SU-DHL-6 (cell line): ENCODE results near the gene POLA2.
"Not testable (repeated sequence)": the region's sequence is repeated elsewhere in the genome, so short reads cannot be mapped to it uniquely, and the experiment has no call there.

ENCODE experiments used
- H2AFZ ChIP-seq: fragments of 200-600 bp; sonication (generic); 2 replicates; pipeline ENCODE4 v1.6.1; 2014; ENCODE audit warnings: low read depth, mild to moderate bottlenecking, moderate library complexity, mixed read lengths, antibody characterized with exemption, low read length; ENCODE audit not compliant: severe bottlenecking
- H3F3A ChIP-seq: fragments of 200-600 bp; shearing (Covaris generic); 2 replicates; pipeline ENCODE4 v1.6.0; 2016; ENCODE audit warnings: antibody characterized with exemption, mild to moderate bottlenecking; ENCODE audit not compliant: insufficient read depth
- H3K27ac ChIP-seq: fragments of 200-600 bp; sonication (generic); 2 replicates; pipeline ENCODE4 v1.5.1; 2016; ENCODE audit warnings: low read depth, mild to moderate bottlenecking, low read length, moderate library complexity, mixed read lengths
- H3K27me3 ChIP-seq: fragments of 200-600 bp; sonication (generic), shearing (Covaris generic); 2 replicates; pipeline ENCODE4 v1.6.0; 2014; ENCODE audit warnings: mild to moderate bottlenecking, low read length
- H3K36me3 ChIP-seq: fragments of 200-600 bp; sonication (generic); 2 replicates; pipeline ENCODE4 v1.6.1; 2014; ENCODE audit warnings: mild to moderate bottlenecking, low read length, mixed read lengths
- H3K4me2 ChIP-seq: fragments of 300-600, 200-600 bp; shearing (Covaris generic), sonication (generic); 2 replicates; pipeline ENCODE4 v1.6.0; 2014; ENCODE audit warnings: low read length, low read depth, mild to moderate bottlenecking; ENCODE audit not compliant: poor library complexity, severe bottlenecking
- H3K4me3 ChIP-seq: fragments of 200-600 bp; sonication (generic); 2 replicates; pipeline ENCODE4 v1.5.1; 2014; ENCODE audit warnings: antibody characterized with exemption, low read length, mild to moderate bottlenecking, mixed read lengths; ENCODE audit not compliant: insufficient read depth, poor library complexity, severe bottlenecking
- H3K79me2 ChIP-seq: fragments of 200-600 bp; sonication (generic); 2 replicates; pipeline ENCODE4 v1.6.1; 2014; ENCODE audit warnings: mild to moderate bottlenecking, low read length, moderate library complexity; ENCODE audit not compliant: insufficient read depth
- H3K9ac ChIP-seq: fragments of 200-600 bp; sonication (generic); 2 replicates; pipeline ENCODE4 v1.7.0; 2014; ENCODE audit warnings: mild to moderate bottlenecking, low read length
- H3K9me2 ChIP-seq: fragments of 200-600 bp; sonication (generic); replicated peaks from 2 replicates; pipeline ENCODE4 v1.6.1; 2014; ENCODE audit warnings: low read length; ENCODE audit not compliant: insufficient read depth
- H3K9me3 ChIP-seq: fragments of 200-600 bp; sonication (generic); 2 replicates; pipeline ENCODE4 v1.6.1; 2014; ENCODE audit warnings: low read length, mixed read lengths; ENCODE audit not compliant: insufficient read depth
- H4K20me1 ChIP-seq: fragments of 200-600 bp; sonication (generic); 2 replicates; pipeline ENCODE4 v1.6.1; 2014; ENCODE audit warnings: low read depth, mild to moderate bottlenecking, antibody characterized with exemption, low read length, moderate library complexity, mixed read lengths
- EZH2phosphoT487 ChIP-seq: fragments of 200-600 bp; sonication (generic), shearing (Covaris generic); conservative IDR thresholded peaks from 2 replicates; pipeline ENCODE4 v1.6.1; 2018; ENCODE audit warnings: mild to moderate bottlenecking, antibody characterized with exemption, low read length, moderate library complexity, mixed read lengths
- TF ChIP-seq, protein P1 (sequence below): fragments of 200-600 bp; sonication (generic); IDR thresholded peaks from one replicate; pipeline ENCODE4 v1.5.1; 2017; ENCODE audit warnings: antibody characterized with exemption, mild to moderate bottlenecking, low read length, moderate library complexity; ENCODE audit not compliant: insufficient read depth, poor library complexity, severe bottlenecking

Gene POLA2

DNA sequence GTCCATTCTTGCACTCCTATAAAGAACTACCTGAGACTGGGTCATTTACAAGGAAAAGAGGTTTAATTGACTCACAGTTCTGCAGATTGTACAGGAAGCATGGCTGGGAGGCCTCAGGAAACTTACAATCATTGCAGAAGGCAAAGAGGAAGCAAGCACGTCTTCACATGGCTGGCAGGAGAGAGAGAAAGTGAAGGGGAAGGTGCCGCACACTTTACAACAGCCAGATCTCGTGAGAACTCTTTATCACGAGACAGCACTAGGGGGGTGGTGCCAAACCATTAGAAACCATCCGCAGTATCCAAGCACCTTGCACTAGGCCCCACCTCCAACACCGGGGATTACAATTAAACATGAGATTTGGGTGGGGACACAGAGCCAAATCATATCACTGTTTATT, 19.4 kb upstream of the POLA2 start:
- Histone ChIP-seq H3K9ac (no peak overlapping the region), H3K9me3 (no peaks in the 10 kb centered on the region; the same call in none of the 2 replicates), H3K4me2 (no peak overlapping the region), H4K20me1 (no peaks in the 10 kb centered on the region), H3K27me3 (no peaks in the 10 kb centered on the region), H2AFZ (no peak overlapping the region), H3K36me3 (no peaks in the 10 kb centered on the region), H3K4me3 (no peak overlapping the region), H3K9me2 (no peaks in the 10 kb centered on the region), H3K79me2 (no peaks in the 10 kb centered on the region), H3F3A (no peaks in the 10 kb centered on the region), H3K27ac (no peak overlapping the region)
- TF ChIP-seq EZH2phosphoT487: no peak
- TF ChIP-seq, protein P1, sequence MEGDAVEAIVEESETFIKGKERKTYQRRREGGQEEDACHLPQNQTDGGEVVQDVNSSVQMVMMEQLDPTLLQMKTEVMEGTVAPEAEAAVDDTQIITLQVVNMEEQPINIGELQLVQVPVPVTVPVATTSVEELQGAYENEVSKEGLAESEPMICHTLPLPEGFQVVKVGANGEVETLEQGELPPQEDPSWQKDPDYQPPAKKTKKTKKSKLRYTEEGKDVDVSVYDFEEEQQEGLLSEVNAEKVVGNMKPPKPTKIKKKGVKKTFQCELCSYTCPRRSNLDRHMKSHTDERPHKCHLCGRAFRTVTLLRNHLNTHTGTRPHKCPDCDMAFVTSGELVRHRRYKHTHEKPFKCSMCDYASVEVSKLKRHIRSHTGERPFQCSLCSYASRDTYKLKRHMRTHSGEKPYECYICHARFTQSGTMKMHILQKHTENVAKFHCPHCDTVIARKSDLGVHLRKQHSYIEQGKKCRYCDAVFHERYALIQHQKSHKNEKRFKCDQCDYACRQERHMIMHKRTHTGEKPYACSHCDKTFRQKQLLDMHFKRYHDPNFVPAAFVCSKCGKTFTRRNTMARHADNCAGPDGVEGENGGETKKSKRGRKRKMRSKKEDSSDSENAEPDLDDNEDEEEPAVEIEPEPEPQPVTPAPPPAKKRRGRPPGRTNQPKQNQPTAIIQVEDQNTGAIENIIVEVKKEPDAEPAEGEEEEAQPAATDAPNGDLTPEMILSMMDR: no peak

DNA sequence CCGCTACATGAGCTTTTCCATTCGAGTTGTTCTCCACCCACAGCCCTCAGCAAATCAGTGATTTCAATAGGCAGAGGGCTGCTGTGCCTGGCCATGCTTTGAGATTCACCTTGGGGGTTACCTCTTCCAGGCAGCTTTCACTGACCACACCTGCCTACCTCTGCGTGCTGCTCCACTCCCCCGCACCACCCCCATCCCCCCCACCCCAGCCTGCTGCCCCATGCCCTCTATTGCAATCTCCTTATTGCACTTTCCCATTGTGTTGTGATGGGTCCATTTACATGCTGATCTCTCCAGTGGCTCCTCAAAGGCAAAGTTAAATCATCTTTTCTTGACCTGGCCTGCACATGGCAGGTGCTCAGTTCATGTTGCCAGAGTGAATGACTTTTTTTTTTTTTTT, 18.0 kb upstream of the POLA2 start:
- no peaks in the 10 kb centered on the region; the same call in none of the 2 replicates for H3K9me3 ChIP-seq
- H3K4me2 ChIP-seq: no peak overlapping the region
- no peaks in the 10 kb centered on the region for H3K9me2 ChIP-seq
- no peaks in the 10 kb centered on the region for H3K36me3 ChIP-seq
- no peaks in the 10 kb centered on the region for H4K20me1 ChIP-seq
- H3K79me2 ChIP-seq: no peaks in the 10 kb centered on the region
- no peaks in the 10 kb centered on the region for H3F3A ChIP-seq
- H3K9ac ChIP-seq: no peak overlapping the region
- H2AFZ ChIP-seq: no peak overlapping the region
- TF ChIP-seq EZH2phosphoT487: no peak
- TF ChIP-seq, protein P1: no peak
- H3K27ac ChIP-seq: no peak overlapping the region
- H3K27me3 ChIP-seq: no peaks in the 10 kb centered on the region
- H3K4me3 ChIP-seq: no peak overlapping the region

GRCh38 chr11:65245046-65245445, 16.7 kb upstream of the POLA2 start:
- not testable (repeated sequence) for H3F3A ChIP-seq, H3K27me3 ChIP-seq, H3K9me2 ChIP-seq, H4K20me1 ChIP-seq, H3K4me3 ChIP-seq, H3K9ac ChIP-seq, H3K4me2 ChIP-seq, H2AFZ ChIP-seq, H3K79me2 ChIP-seq, H3K36me3 ChIP-seq, H3K9me3 ChIP-seq, H3K27ac ChIP-seq

GRCh38 chr11:65246506-65246905, 15.3 kb upstream of the POLA2 start:
- no peaks in the 10 kb centered on the region for H3K27me3 ChIP-seq
- H3K79me2 ChIP-seq: no peaks in the 10 kb centered on the region
- no peaks in the 10 kb centered on the region for H4K20me1 ChIP-seq
- H3K9me3 ChIP-seq: no peaks in the 10 kb centered on the region; the same call in none of the 2 replicates
- TF ChIP-seq EZH2phosphoT487: no peak
- TF ChIP-seq, protein P1: no peak
- H3K27ac ChIP-seq: no peak overlapping the region
- H3K4me2 ChIP-seq: no peak overlapping the region
- H3K4me3 ChIP-seq: no peak overlapping the region
- H3K36me3 ChIP-seq: no peaks in the 10 kb centered on the region
- H3K9ac ChIP-seq: no peak overlapping the region
- H3F3A ChIP-seq: no peaks in the 10 kb centered on the region
- no peaks in the 10 kb centered on the region for H3K9me2 ChIP-seq
- no peak overlapping the region for H2AFZ ChIP-seq

- not testable (repeated sequence) for H3K79me2 ChIP-seq, H3K4me2 ChIP-seq, H3K9ac ChIP-seq, H3K27ac ChIP-seq, H3K9me2 ChIP-seq, H4K20me1 ChIP-seq, H3K36me3 ChIP-seq, H3F3A ChIP-seq, H3K27me3 ChIP-seq, H3K9me3 ChIP-seq, H3K4me3 ChIP-seq, H2AFZ ChIP-seq
Observed at GRCh38 chr11:65248184-65248710, 13.5 kb upstream of the POLA2 start.
